Vein endothelial cell (primary cell): ENCODE measurements around the gene DDOST. TPM values are rescaled to one million over a fixed set of nuclear protein-coding genes. Genes with fewer than 3 reads are reported as not detected.

Experiments
- total RNA-seq: library from RNA; depleted of rRNA; stranded (reverse); fragments of >200 nt; gene quantifications from 2 replicates; pipeline ENCODE4 v1.2.3, GENCODE V29; 2012

Gene DDOST
- total RNA-seq, result 284 and 289 TPM in 2 replicates

GRCh38 chr1:20661207-20662109 is at the start of gene DDOST:
DDOST (minus strand) TSS chr1:20661369; CDS start chr1:20661350, 19 bp downstream.

GRCh38 chr1:20633190-20634064 is 27.7 kb downstream of the DDOST start, which contains the start of gene PINK1:
PINK1 (plus strand) TSS chr1:20633458; CDS start chr1:20633549, 91 bp downstream.

Other genes with a start within 250 kb of the DDOST start
- 3.3 and 7.1 TPM in 2 replicates for gene CAMK2N1, start 175.2 kb downstream of the DDOST start, total RNA-seq
- gene MUL1, start 153.2 kb downstream of the DDOST start, total RNA-seq, result 31.6 and 41.2 TPM in 2 replicates
- gene FAM43B, start 108.8 kb downstream of the DDOST start, total RNA-seq, result not detected in 2 replicates
- gene CDA, start 72.3 kb downstream of the DDOST start, total RNA-seq, result 0.98 TPM in 1 of 2 replicates, not detected in the other
- 29.2 and 48.7 TPM in 2 replicates for gene PINK1, start 27.9 kb downstream of the DDOST start, total RNA-seq
- 11.8 and 14.7 TPM in 2 replicates for gene KIF17, start 56.6 kb upstream of the DDOST start, total RNA-seq
- gene SH2D5, start 71.3 kb upstream of the DDOST start, total RNA-seq, result 0.86 and 0.98 TPM in 2 replicates
- gene HP1BP3, start 125.9 kb upstream of the DDOST start, total RNA-seq, result 244 and 251 TPM in 2 replicates